Thymus (tissue), 14 donors: Measurements from ENCODE around the gene SH3GLB1. TPM values are rescaled to one million over a fixed set of nuclear protein-coding genes. Genes with fewer than 3 reads are reported as not detected.
A peak's percentile ranks its signal among the peaks of the same experiment; 100 is the strongest.
"Not testable (repeated sequence)": the region's sequence is repeated elsewhere in the genome, so short reads cannot be mapped to it uniquely, and the experiment has no call there.

Source experiments
- DNase-seq, 9 donors: peaks; one replicate each; pipeline ENCODE4 v3.0.0-alpha.2; 2013; ENCODE audit warnings: low spot score in 9 of 9, low read depth in 6 of 9, missing footprints in 1 of 9
- H3K27ac ChIP-seq, 2 donors: one replicate each; pipeline ENCODE4 v1.5.1; 2013; ENCODE audit warnings: control low read depth in 1 of 2, low read depth in 1 of 2, low read length in 1 of 2, mild to moderate bottlenecking in 1 of 2, moderate library complexity in 1 of 2
- H3K27me3 ChIP-seq, 2 donors: one replicate each; pipeline ENCODE4 v1.5.1; 2013; ENCODE audit warnings: low read length in 1 of 2; ENCODE audit not compliant: control insufficient read depth in 2 of 2, insufficient read depth in 1 of 2
- H3K36me3 ChIP-seq, 2 donors: one replicate each; pipeline ENCODE4 v1.5.1; 2013; ENCODE audit warnings: low read length in 1 of 2, mild to moderate bottlenecking in 1 of 2, moderate library complexity in 1 of 2; ENCODE audit not compliant: control insufficient read depth in 2 of 2, insufficient read depth in 2 of 2
- H3K4me1 ChIP-seq, 2 donors: one replicate each; pipeline ENCODE4 v1.5.1; 2013; ENCODE audit warnings: low read length in 2 of 2; ENCODE audit not compliant: control insufficient read depth in 2 of 2, insufficient read depth in 2 of 2
- H3K4me3 ChIP-seq, 2 donors: one replicate each; pipeline ENCODE4 v1.5.1; 2013; ENCODE audit warnings: low read length in 2 of 2, control low read depth in 1 of 2, mild to moderate bottlenecking in 1 of 2
- H3K9me3 ChIP-seq, 2 donors: one replicate each; pipeline ENCODE4 v1.5.1; 2013; ENCODE audit warnings: low read length in 1 of 2, mild to moderate bottlenecking in 1 of 2; ENCODE audit not compliant: control insufficient read depth in 2 of 2, insufficient read depth in 1 of 2
- WGBS: extraction: QIAGEN DNeasy Blood & Tissue Kit; methylation state at CpG from one replicate; pipeline ENCODE4 v1.1.7; 2013; 5-methylcytosine and 5-hydroxymethylcytosine counted together
- long read RNA-seq, 10 donors: transcript quantifications; one replicate each; lab custom pipeline, GENCODE V29; 2026
- polyA plus RNA-seq: library from polyadenylated mRNA; stranded (reverse); fragments of 200-250 nt; gene quantifications from one replicate; pipeline ENCODE4 v1.2.3, GENCODE V29; 2013
- total RNA-seq: library from RNA; stranded (reverse); fragments of 120-200 nt; gene quantifications from one replicate; pipeline ENCODE4 v1.2.4, GENCODE V29; 2013
- donor health status: healthy.

SH3GLB1 gene
- 24.2 TPM for total RNA-seq
- 33.6 TPM for polyA plus RNA-seq
- long read RNA-seq, donor 1, full-length matches to known transcripts = 3 of 3 reads
- long read RNA-seq, donor 1, partial matches to known transcripts = 0 of 3 reads
- long read RNA-seq, donor 1, other reads (novel, unspliced or antisense) = 0 of 3 reads
- long read RNA-seq, donor 2, full-length matches to known transcripts = 26 of 31 reads
- long read RNA-seq, donor 2, partial matches to known transcripts = 5 of 31 reads
- long read RNA-seq, donor 2, other reads (novel, unspliced or antisense) = 0 of 31 reads
- long read RNA-seq, donor 3, full-length matches to known transcripts = 19 of 25 reads
- long read RNA-seq, donor 3, partial matches to known transcripts = 6 of 25 reads
- long read RNA-seq, donor 3, other reads (novel, unspliced or antisense) = 0 of 25 reads
- long read RNA-seq, donor 4, full-length matches to known transcripts = 11 of 11 reads
- long read RNA-seq, donor 4, partial matches to known transcripts = 0 of 11 reads
- long read RNA-seq, donor 4, other reads (novel, unspliced or antisense) = 0 of 11 reads
- long read RNA-seq, donor 5, full-length matches to known transcripts = 27 of 52 reads
- long read RNA-seq, donor 5, partial matches to known transcripts = 25 of 52 reads
- long read RNA-seq, donor 5, other reads (novel, unspliced or antisense) = 0 of 52 reads
- long read RNA-seq, donor 6, full-length matches to known transcripts = 19 of 19 reads
- long read RNA-seq, donor 6, partial matches to known transcripts = 0 of 19 reads
- long read RNA-seq, donor 6, other reads (novel, unspliced or antisense) = 0 of 19 reads
- long read RNA-seq, donor 7, full-length matches to known transcripts = 27 of 27 reads
- long read RNA-seq, donor 7, partial matches to known transcripts = 0 of 27 reads
- long read RNA-seq, donor 7, other reads (novel, unspliced or antisense) = 0 of 27 reads
- long read RNA-seq, donor 8, full-length matches to known transcripts = 6 of 6 reads
- long read RNA-seq, donor 8, partial matches to known transcripts = 0 of 6 reads
- long read RNA-seq, donor 8, other reads (novel, unspliced or antisense) = 0 of 6 reads
- long read RNA-seq, donor 9, full-length matches to known transcripts = 10 of 10 reads
- long read RNA-seq, donor 9, partial matches to known transcripts = 0 of 10 reads
- long read RNA-seq, donor 9, other reads (novel, unspliced or antisense) = 0 of 10 reads
- long read RNA-seq, donor 10, full-length matches to known transcripts = 11 of 11 reads
- long read RNA-seq, donor 10, partial matches to known transcripts = 0 of 11 reads
- long read RNA-seq, donor 10, other reads (novel, unspliced or antisense) = 0 of 11 reads

DNA sequence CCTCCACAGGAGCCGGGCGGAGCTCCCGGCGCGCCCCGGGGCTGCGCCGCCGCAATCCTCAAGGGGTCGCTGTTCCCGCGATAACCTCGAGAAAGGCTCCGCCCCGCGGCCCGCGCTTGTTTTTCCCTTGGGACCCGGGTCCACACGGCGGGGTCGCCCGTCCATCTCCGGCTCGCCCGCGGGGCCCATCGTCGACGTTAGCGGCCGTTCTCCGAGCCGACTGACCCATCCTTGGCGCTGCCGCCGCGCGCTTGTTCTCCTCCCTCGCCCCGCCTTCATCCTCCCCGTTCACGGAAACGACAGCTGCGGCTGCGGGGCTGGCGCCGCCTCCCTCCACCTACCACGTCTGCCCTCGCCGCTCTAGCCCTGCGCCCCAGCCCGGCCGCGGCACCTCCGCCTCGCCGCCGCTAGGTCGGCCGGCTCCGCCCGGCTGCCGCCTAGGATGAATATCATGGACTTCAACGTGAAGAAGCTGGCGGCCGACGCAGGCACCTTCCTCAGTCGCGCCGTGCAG is at the start of gene SH3GLB1:
Gene SH3GLB1 (plus strand): TSS at position 119 of the 514 bp plus-strand sequence. CDS start 324 bp downstream, at position 443.
- under 1% methylated on average over 71 of the region's 71 CpGs for WGBS
- Histone ChIP-seq H3K4me1 (peaks cover 0 to 2% of the 10 kb centered on the region in 2 donors), H3K4me3 (peak within 1 kb of the TSS; percentile 86 to 95), H3K27ac (peak within 1 kb of the TSS; percentile 87 to 96), H3K27me3 (no peaks in the 10 kb centered on the region), H3K9me3 (no peaks in the 10 kb centered on the region), H3K36me3 (no peaks in the 10 kb centered on the region)
- peak; percentile 76 to 94 (median 85) for DNase-seq

DNA sequence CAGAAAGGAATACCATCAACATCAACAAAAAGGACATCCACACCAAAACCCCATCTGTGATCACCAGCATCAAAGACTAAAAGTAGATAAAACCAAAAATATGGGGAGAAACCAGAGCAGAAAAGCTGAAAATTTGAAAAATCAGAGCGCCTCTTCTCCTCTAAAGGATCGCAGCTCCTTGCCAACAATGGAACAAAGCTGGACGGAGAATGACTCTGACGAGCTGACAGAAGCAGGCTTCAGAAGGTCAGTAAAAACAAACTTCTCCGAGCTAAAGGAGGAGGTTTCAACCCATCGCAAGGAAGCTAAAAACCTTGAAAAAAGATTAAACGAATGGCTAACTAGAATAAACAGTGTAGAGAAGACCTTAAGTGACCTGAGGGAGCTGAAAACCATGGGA is 46.0 kb upstream of the SH3GLB1 start:
- H3K27me3 ChIP-seq, H3K36me3 ChIP-seq, H3K9me3 ChIP-seq, H3K27ac ChIP-seq, DNase-seq, H3K4me1 ChIP-seq, H3K4me3 ChIP-seq: not testable (repeated sequence)
- WGBS = 93% methylated on average over 7 of the region's 7 CpGs

DNA sequence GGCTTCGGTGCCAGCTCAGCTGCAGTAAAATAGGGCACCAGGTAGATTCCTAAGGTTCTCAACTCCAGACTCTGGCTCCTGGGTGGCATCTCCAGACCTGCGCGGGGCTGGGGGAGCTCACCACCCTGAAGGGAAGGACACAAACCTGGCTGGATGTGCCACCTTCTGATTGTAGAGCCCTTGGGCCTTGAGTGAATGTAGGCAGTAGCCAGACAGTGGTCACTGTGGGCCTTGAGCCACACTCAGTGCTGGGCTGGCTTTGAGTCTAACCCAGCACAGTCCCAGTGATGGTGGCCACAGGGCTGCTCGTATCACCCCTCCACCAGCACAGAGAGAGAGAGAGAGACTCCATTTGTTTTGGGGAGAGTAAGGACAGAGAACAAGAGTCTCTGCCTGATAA is 38.0 kb upstream of the SH3GLB1 start:
- Histone ChIP-seq H3K27ac (no peak overlapping the region), H3K36me3 (no peaks in the 10 kb centered on the region), H3K9me3 (no peaks in the 10 kb centered on the region), H3K4me3 (no peak overlapping the region), H3K4me1 (no peaks in the 10 kb centered on the region), H3K27me3 (no peaks in the 10 kb centered on the region)
- no peak for DNase-seq
- WGBS = 96% methylated on average over 4 of the region's 4 CpGs

DNA sequence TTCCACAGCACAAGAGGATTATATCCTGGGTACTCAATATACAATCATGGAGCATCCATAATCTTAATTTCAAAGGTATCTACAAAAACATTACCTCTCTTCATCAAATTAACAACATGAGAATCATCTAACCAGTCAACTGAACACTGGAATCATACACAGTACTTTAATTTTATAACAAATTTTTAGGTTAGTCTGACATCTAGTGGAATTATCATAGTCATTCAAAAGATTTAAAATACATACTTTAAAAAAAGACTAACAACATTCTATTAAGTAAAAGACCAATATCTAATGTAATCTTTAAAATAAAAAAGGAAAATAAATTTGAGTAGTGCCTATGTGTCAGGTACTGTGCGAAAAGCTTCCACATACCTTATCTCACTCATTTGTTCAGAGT is 16.8 kb upstream of the SH3GLB1 start:
- WGBS = 99% methylated on average over 1 of the region's 1 CpG
- Histone ChIP-seq H3K36me3 (no peaks in the 10 kb centered on the region), H3K27me3 (no peaks in the 10 kb centered on the region), H3K27ac (no peak overlapping the region), H3K9me3 (no peaks in the 10 kb centered on the region), H3K4me1 (no peaks in the 10 kb centered on the region), H3K4me3 (no peak overlapping the region)
- DNase-seq = no peak

DNA sequence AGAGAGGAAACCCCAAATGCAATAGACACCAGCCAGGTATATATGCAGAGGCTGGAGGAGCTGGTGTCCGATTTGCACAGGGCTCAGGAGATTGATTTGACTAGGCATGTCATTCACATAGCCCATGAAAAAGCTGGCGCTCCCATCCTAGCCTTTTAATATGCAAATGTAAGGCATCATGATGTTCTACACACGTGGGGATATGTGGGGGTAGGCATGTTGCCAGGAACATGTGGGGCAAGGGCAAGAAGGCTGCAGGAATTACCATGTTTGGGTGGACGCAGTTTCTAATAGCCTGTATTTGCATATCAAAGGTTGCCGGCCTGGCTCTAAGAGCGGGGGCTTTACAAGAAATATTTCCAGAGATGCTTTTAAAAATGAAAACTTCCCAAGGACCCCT is 11.7 kb upstream of the SH3GLB1 start:
- no peak for DNase-seq
- no peak overlapping the region for H3K4me3 ChIP-seq
- WGBS = 78% methylated on average over 6 of the region's 6 CpGs
- H3K36me3 ChIP-seq = no peaks in the 10 kb centered on the region
- H3K27ac ChIP-seq = no peak overlapping the region
- H3K9me3 ChIP-seq = no peaks in the 10 kb centered on the region
- no peaks in the 10 kb centered on the region for H3K27me3 ChIP-seq
- no peaks in the 10 kb centered on the region for H3K4me1 ChIP-seq

DNA sequence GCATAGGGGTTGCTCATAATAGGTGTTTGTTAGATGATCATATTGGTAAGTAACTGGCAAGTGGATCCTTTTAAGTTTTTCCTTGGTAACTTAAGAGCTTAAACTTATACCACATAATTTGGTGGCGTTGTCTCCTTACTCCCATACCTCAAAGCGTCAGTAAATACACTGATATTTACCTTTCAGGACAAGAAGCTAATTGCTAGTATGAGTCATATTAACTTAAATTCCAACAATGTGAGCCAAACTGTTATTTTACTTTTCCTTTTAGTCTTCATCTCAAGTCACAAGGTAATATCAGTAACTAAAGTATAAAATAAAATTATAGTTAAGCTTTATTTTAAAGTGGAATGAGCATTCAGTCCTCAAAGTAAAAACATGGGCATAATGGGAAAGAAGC is 9.0 kb upstream of the SH3GLB1 start:
- Histone ChIP-seq H3K4me1 (no peaks in the 10 kb centered on the region), H3K4me3 (no peak overlapping the region), H3K27ac (no peak overlapping the region), H3K27me3 (no peaks in the 10 kb centered on the region), H3K9me3 (no peaks in the 10 kb centered on the region), H3K36me3 (no peaks in the 10 kb centered on the region)
- WGBS = 98% methylated on average over 2 of the region's 2 CpGs
- DNase-seq = no peak

DNA sequence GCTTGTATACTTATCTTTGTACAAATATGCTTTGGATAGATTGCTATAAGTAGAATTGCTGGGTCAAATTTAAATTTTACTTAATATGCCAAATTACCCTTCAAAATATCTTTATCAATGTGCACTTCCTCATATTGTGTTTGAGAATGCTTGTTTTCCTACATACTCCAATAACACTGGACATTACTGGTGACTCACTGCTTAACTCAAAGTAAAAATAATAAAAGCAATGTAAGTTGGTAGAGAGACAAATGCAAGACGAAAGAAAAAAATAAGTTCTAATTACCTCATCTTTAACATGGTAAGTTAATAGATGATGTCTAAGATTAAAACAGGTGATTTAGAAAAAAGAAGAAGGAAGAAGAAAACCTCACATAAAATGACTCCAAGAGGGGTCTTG is 7.9 kb upstream of the SH3GLB1 start:
- H3K4me1 ChIP-seq = no peaks in the 10 kb centered on the region
- no peaks in the 10 kb centered on the region for H3K27me3 ChIP-seq
- DNase-seq = no peak
- H3K36me3 ChIP-seq = no peaks in the 10 kb centered on the region
- 94% methylated on average over 1 of the region's 1 CpG for WGBS
- no peak overlapping the region for H3K4me3 ChIP-seq
- H3K9me3 ChIP-seq = no peaks in the 10 kb centered on the region
- H3K27ac ChIP-seq = no peak overlapping the region

DNA sequence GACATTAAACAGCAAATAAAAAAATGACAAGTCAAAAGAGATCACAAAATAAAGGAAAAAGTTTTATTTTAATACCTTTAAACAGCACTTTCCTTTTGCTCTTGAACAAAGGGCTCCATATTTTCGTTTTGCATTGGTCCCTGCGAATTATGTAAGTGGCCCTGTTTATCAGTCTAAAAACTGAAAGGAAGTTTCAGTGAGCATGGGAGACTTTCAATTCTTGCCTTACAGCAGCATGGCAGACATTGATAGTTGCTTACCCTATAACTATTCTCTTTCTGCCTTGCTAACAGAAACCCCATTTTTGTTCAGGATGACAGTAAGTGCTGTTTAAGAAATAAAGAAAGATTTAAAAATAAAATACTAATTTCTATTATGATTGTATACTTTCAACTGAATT is 5.2 kb upstream of the SH3GLB1 start:
- 67% methylated on average over 2 of the region's 2 CpGs for WGBS
- DNase-seq = no peak
- peaks cover 0 to 2% of the 10 kb centered on the region in 2 donors for H3K4me1 ChIP-seq
- H3K27ac ChIP-seq = no peak overlapping the region
- no peaks in the 10 kb centered on the region for H3K27me3 ChIP-seq
- H3K4me3 ChIP-seq = no peak overlapping the region
- no peaks in the 10 kb centered on the region for H3K36me3 ChIP-seq
- no peaks in the 10 kb centered on the region for H3K9me3 ChIP-seq
